Skin epidermis (tissue), 12 donors: ENCODE measurements around the gene LPIN3.

Source experiments
- H3K27ac ChIP-seq, 21 experiments: fragments of 200-600 bp; sonication (generic) in 11 of 21; one replicate each; pipeline ENCODE4 v1.5.0; 2020; ENCODE audit warnings: mild to moderate bottlenecking in 3 of 21, inconsistent platforms in 2 of 21, moderate library complexity in 2 of 21
- H3K4me3 ChIP-seq, 7 experiments: fragments of 200-600 bp; sonication (generic) in 2 of 7; one replicate each; pipeline ENCODE4 v1.5.0; 2020; ENCODE audit warnings: inconsistent platforms in 2 of 7, mild to moderate bottlenecking in 2 of 7, moderate library complexity in 1 of 7

The LPIN3 gene

DNA sequence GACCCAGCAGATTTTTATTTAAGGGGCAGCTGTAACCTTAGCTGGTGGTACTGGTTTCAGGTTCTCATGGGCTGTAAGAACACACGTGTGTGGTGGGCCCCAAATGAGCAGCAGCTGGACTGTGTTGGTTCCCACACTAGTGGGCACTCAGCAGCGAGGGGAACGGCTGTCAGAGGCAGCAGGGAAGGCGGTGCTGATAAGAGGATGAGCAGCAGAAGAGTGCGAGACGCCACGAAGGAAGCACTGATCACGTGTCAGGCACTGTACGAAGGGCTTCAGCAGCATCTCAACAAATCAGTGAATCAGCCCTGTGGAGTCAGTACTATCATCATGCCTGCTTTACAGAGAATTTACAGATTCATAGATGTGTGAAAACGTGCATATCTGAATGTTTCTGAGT is 67.0 kb downstream of the LPIN3 start:
- H3K4me3 ChIP-seq: no peak overlapping the region
- H3K27ac ChIP-seq: no peak overlapping the region

DNA sequence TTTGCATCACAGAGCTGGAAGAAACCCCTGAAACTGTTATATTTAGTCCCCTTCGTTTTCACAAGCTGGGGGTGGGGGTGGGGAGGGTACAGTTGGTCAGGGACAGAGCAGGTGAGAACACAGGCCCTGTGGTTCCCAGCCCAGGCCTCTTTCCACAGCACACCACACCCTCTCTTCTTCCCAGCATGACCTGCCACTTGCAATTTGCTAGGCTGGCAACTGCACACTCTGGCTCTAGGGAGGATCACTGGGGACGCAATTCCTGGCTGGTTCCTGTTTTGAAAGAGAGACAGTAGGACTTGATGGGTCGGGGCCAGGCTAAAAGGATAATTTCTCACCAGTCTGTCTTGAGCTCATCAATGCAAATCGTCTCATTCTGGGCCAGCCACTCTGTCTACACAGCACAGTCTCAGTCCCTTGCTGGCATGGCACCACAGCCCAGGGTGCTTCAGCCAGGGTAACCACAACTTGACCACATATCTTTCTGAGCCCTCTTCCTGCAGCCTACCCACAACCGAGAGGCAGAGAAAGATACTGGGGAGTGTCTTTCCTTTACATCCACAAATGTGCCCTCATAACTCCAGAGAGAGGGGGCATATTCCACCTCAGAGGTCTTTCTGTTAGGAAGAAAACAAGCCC is 67.7 kb downstream of the LPIN3 start:
- Histone ChIP-seq H3K27ac (peak overlapping the region in 3 of 21 experiments; percentile 0 to 26 (median 2)), H3K4me3 (no peak overlapping the region)

DNA sequence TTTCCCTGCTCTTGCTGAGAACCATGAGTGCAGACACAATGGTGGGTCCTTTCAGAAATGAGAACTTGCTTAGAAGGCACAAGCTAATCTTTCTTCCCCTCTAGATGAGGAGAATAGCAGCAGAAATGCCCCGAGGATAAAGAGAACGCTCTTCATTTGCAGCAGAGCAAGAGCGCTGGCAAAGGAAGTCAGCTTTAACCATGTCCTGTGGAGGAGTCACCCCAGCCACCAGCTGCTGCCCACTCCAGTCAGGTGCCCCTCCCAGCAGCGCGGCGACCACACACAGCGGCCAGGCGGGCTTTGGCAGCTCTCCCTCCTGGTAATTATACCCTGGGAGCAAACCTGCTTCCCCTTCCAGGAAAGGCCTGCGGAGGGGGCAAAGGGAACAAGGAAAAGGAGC is 68.4 kb downstream of the LPIN3 start:
- H3K4me3 ChIP-seq: no peak overlapping the region
- H3K27ac ChIP-seq: peak overlapping the region in 4 of 21 experiments; percentile 0 to 34 (median 14)
